HG03432 (cell line): ENCODE measurements around the gene COX6A2.
A peak's percentile ranks its signal among the peaks of the same experiment; 100 is the strongest.
"Not testable (repeated sequence)": the region's sequence is repeated elsewhere in the genome, so short reads cannot be mapped to it uniquely, and the experiment has no call there.

Experiments used
- ATAC-seq: cut with Tn5 transposase; IDR thresholded peaks from one replicate; pipeline ENCODE4 v1.9.1; 2021; ENCODE audit warnings: mild to moderate bottlenecking, moderate library complexity; ENCODE audit not compliant: unreplicated experiment

COX6A2 gene

GRCh38 chr16:31439023-31439422 is 10.9 kb upstream of the COX6A2 start:
- ATAC-seq: not testable (repeated sequence)

- no peak for ATAC-seq
Measured at GRCh38 chr16:31438414-31438813, 10.3 kb upstream of the COX6A2 start.

- ATAC-seq: no peak
Measured at GRCh38 chr16:31436221-31437045, 8.3 kb upstream of the COX6A2 start.

GRCh38 chr16:31435341-31436220 is 7.4 kb upstream of the COX6A2 start:
- ATAC-seq: no peak

GRCh38 chr16:31430380-31431052 is 2.4 kb upstream of the COX6A2 start:
- no peak for ATAC-seq

- ATAC-seq: no peak
Measured at GRCh38 chr16:31429796-31430195, 1.6 kb upstream of the COX6A2 start.

- no peak for ATAC-seq
Measured at GRCh38 chr16:31429314-31429713, 1.2 kb upstream of the COX6A2 start.

GRCh38 chr16:31428638-31429247 is 583 bp upstream of the COX6A2 start:
- ATAC-seq: no peak

GRCh38 chr16:31427441-31428278 is 500 bp downstream of the COX6A2 start:
- ATAC-seq: no peak

- no peak for ATAC-seq
Measured at GRCh38 chr16:31423801-31424200, 4.4 kb downstream of the COX6A2 start.

GRCh38 chr16:31423241-31423640 is 4.9 kb downstream of the COX6A2 start:
- no peak for ATAC-seq

- ATAC-seq: peak; percentile 75
Measured at GRCh38 chr16:31421587-31421986, 6.6 kb downstream of the COX6A2 start.

- ATAC-seq: no peak
Measured at GRCh38 chr16:31420037-31420436, 8.1 kb downstream of the COX6A2 start.

GRCh38 chr16:31417916-31418315 is 10.2 kb downstream of the COX6A2 start:
- ATAC-seq: no peak

- ATAC-seq: not testable (repeated sequence)
Measured at GRCh38 chr16:31417036-31417435, 11.1 kb downstream of the COX6A2 start.

- ATAC-seq: no peak
Measured at GRCh38 chr16:31416371-31416770, 11.8 kb downstream of the COX6A2 start.

- no peak for ATAC-seq
Measured at GRCh38 chr16:31414706-31415105, 13.5 kb downstream of the COX6A2 start.

- ATAC-seq: no peak
Measured at GRCh38 chr16:31413943-31414342, 14.2 kb downstream of the COX6A2 start.

- no peak for ATAC-seq
Measured at GRCh38 chr16:31413381-31413780, 14.8 kb downstream of the COX6A2 start.

GRCh38 chr16:31412750-31413149 is 15.4 kb downstream of the COX6A2 start:
- no peak for ATAC-seq
